GM12878 (cell line): Measurements from ENCODE around the gene FRMD5. TPM values are rescaled to one million over a fixed set of nuclear protein-coding genes. Genes with fewer than 3 reads are reported as not detected.
"Not testable (repeated sequence)": the region's sequence is repeated elsewhere in the genome, so short reads cannot be mapped to it uniquely, and the experiment has no call there.

Experiments used
- ATAC-seq: fragments of 200-7000 bp; cut with Tn5 transposase; 3 replicates; pipeline ENCODE4 v1.9.1; 2020; ENCODE audit warnings: mild to moderate bottlenecking, moderate library complexity
- BruUV-seq: library from RNA; stranded (reverse); fragments of 400-500 nt; replicated peaks from 2 replicates; lab custom pipeline; 2021; lab: Mats Ljungman, UMichigan
- CTCF ChIA-PET: fragments of 300-600 bp; sonication (Branson Sonifier 250); formaldehyde crosslinking; extraction: SDS; loops from one replicate; lab custom pipeline; 2021; ENCODE audit warnings: inconsistent platforms; lab: Yijun Ruan, JAX
- POLR2A ChIA-PET: fragments of 350-600 bp; formaldehyde crosslinking; extraction: SDS; loops from one replicate; lab custom pipeline; 2021; ENCODE audit warnings: inconsistent platforms; lab: Charles Lee
- RAD21 ChIA-PET: fragments of 300-600 bp; sonication (Branson Sonifier 250); formaldehyde crosslinking; loops from one replicate; lab custom pipeline; 2023; ENCODE audit warnings: antibody characterized with exemption; ENCODE audit not compliant: unreplicated experiment; lab: Charles Lee
- SMC1A ChIA-PET: fragments of 300-600 bp; sonication (Branson Sonifier 250); formaldehyde crosslinking; loops from one replicate; lab custom pipeline; 2023; ENCODE audit not compliant: unreplicated experiment, uncharacterized antibody; lab: Charles Lee
- DNase-seq: peaks from one replicate; pipeline ENCODE4 v3.0.0-alpha.2; 2011; ENCODE audit warnings: low read depth, low spot score
- FAIRE-seq: peaks from 3 replicates; lab custom pipeline; 2011; peaks lifted over from hg19 to GRCh38; lab: Jason Lieb, UNC
- H2AFZ ChIP-seq: 2 replicates; pipeline ENCODE4 v1.6.0; 2011; ENCODE audit warnings: low read depth, low read length, control low read depth; ENCODE audit not compliant: control insufficient read depth
- H3K27ac ChIP-seq: 2 replicates; pipeline ENCODE4 v1.5.1; 2011; ENCODE audit warnings: control low read depth; ENCODE audit not compliant: control insufficient read depth, insufficient read depth
- H3K27me3 ChIP-seq, 2 experiments: replicated peaks in 1 of 2; 2 replicates each; pipeline versions ENCODE4 v1.6.0 to v1.6.1; 2011; ENCODE audit warnings: low read length in 1 of 2; ENCODE audit not compliant: control insufficient read depth in 2 of 2, insufficient read depth in 2 of 2
- H3K36me3 ChIP-seq, 2 experiments: 2 replicates each; pipeline ENCODE4 v1.5.1; 2011; ENCODE audit warnings: low read length in 1 of 2; ENCODE audit not compliant: control insufficient read depth in 2 of 2, insufficient read depth in 2 of 2
- H3K4me1 ChIP-seq: 2 replicates; pipeline ENCODE4 v1.6.1; 2011; ENCODE audit warnings: mild to moderate bottlenecking, low read length, moderate library complexity, mixed read lengths; ENCODE audit not compliant: control insufficient read depth, insufficient read depth
- H3K4me2 ChIP-seq: 2 replicates; pipeline ENCODE4 v1.6.0; 2011; ENCODE audit warnings: control low read depth; ENCODE audit not compliant: control insufficient read depth, insufficient read depth
- H3K4me3 ChIP-seq: fragments of 200-600 bp; sonication (generic); 2 replicates; pipeline ENCODE4 v1.5.1; 2016
- H3K79me2 ChIP-seq: 2 replicates; pipeline ENCODE4 v1.6.0; 2011; ENCODE audit warnings: low read length; ENCODE audit not compliant: control insufficient read depth, insufficient read depth
- H3K9ac ChIP-seq: 2 replicates; pipeline ENCODE4 v1.8.0; 2011; ENCODE audit warnings: low read length, control low read depth, mixed read lengths; ENCODE audit not compliant: control insufficient read depth, insufficient read depth
- H3K9me3 ChIP-seq: replicated peaks from 3 replicates; pipeline ENCODE4 v1.5.1; 2011; ENCODE audit warnings: mild to moderate bottlenecking, low read length; ENCODE audit not compliant: control insufficient read depth, insufficient read depth
- H4K20me1 ChIP-seq: 2 replicates; pipeline ENCODE4 v1.6.0; 2011; ENCODE audit not compliant: control insufficient read depth, insufficient read depth
- JUNB ChIP-seq: IDR thresholded peaks from 2 replicates; pipeline ENCODE4 v1.6.1; 2016; ENCODE audit warnings: antibody characterized with exemption, mild to moderate bottlenecking
- MEF2B ChIP-seq: fragments of 450-650 bp; IDR thresholded peaks from 2 replicates; pipeline ENCODE4 v1.6.1; 2018; ENCODE audit warnings: mild to moderate bottlenecking, moderate library complexity; ENCODE audit not compliant: partially characterized antibody, poor library complexity, severe bottlenecking
- MXI1 ChIP-seq: fragments of 150-350 bp; IDR thresholded peaks from 2 replicates; pipeline ENCODE4 v1.6.1; 2011; ENCODE audit warnings: low read depth, mild to moderate bottlenecking, inconsistent platforms, low read length, improper control_type of control experiment
- POU2F2 ChIP-seq: IDR thresholded peaks from 3 replicates; pipeline ENCODE4 v1.6.1; 2011; ENCODE audit warnings: low read depth, mild to moderate bottlenecking, low read length, borderline replicate concordance
- WGBS: methylation state at CpG from one replicate; pipeline ENCODE4 v1.1.6; 2016; ENCODE audit warnings: low lambda C conversion rate; ENCODE audit not compliant: insufficient replicate concordance, insufficient coverage; ENCODE audit errors: missing lambda C conversion rate; 5-methylcytosine and 5-hydroxymethylcytosine counted together
- in situ Hi-C: fragments of 300-500 bp; cut with MboI; formaldehyde crosslinking; loops from 9 replicates; pipeline ENCODE4 v1.14.3; 2018; ENCODE audit warnings: mixed read lengths
- intact Hi-C: fragments of 100-400 bp; cut with micrococcal nuclease; formaldehyde crosslinking; loops from one replicate; pipeline ENCODE4 v1.14.2; 2022; ENCODE audit not compliant: unreplicated experiment
- polyA plus RNA-seq, 11 experiments: library from polyadenylated mRNA; depleted of rRNA in 4 of 11; unstranded in 6 of 11; stranded (reverse) in 5 of 11; fragments of >200 nt; fragmentation: Nextera tagmentation in 4 of 11; fragmentation: Illumina TruSeq in 1 of 11; extraction: Ambion mirVana in 4 of 11; extraction: Trizol in 1 of 11; gene quantifications; 1 replicate in 1 of 11; 2 replicates in 10 of 11; pipeline versions ENCODE4 v1.2.1 to v1.2.3, GENCODE V29; 2011 to 2016; ENCODE audit warnings: inconsistent platforms in 2 of 11, missing spikeins in 2 of 11, low read depth in 1 of 11
- total RNA-seq, 4 experiments: library from RNA; depleted of rRNA in 3 of 4; stranded (reverse); fragments of >200 nt in 3 of 4; fragmentation: Illumina TruSeq in 1 of 4; extraction: Trizol in 1 of 4; gene quantifications; 2 replicates each; pipeline versions ENCODE4 v1.2.1 to v1.2.3, GENCODE V29; 2013 to 2021

Gene FRMD5
- total and polyA plus RNA-seq, 10 of the 15 experiments (the other 5 are each of a cell fraction or from before 2014, with no cell fraction given), result 0.26 to 6.4 (median 0.68) TPM; not detected in 1

GRCh38 chr15:43829951-43830540 is 365.0 kb downstream of the FRMD5 start:
- in situ Hi-C loops, result not testable (repeated sequence)
- peak; percentile 81; the same call in 1 of the 3 replicates for TF ChIP-seq POU2F2
- TF ChIP-seq, all 136 proteins: peak for 1; not testable (repeated sequence) for 135
- peak overlapping the region; percentile 11 for H2AFZ ChIP-seq
- peak overlapping the region; percentile 96 for H3K4me2 ChIP-seq
- H3K4me1 ChIP-seq, result peaks cover 10% of the 10 kb centered on the region
- peak overlapping the region; percentile 34; the same call in 1 of the 2 replicates for H3K9ac ChIP-seq
- not testable (repeated sequence) for DNase-seq, FAIRE-seq, H3K9me3 ChIP-seq, H3K36me3 ChIP-seq, H4K20me1 ChIP-seq, H3K27me3 ChIP-seq, BruUV-seq, ATAC-seq
- intact Hi-C loops, result loop anchor here (2.0 to 5.0 kb wide), 3 partner anchors 29 to 53 kb away; partner anchors contain the start of genes ELL3, HYPK, SERF2 and SERINC4
- ChIA-PET CTCF (interaction anchor here (1.2 kb wide), 1 partner anchor 51 kb away, joined by 3 read pairs; no protein-coding TSS in a partner anchor), POLR2A (interaction anchor here (0.5 to 1.1 kb wide), 3 partner anchors 15 to 33 kb away, joined by 3 to 6 read pairs (median 4); no protein-coding TSS in a partner anchor), RAD21 (interaction anchor here (0.7 to 3.2 kb wide), 2 partner anchors 54 to 79 kb away, joined by 4 to 10 read pairs; partner anchors contain the start of gene ELL3), SMC1A (interaction anchor here (1.6 to 2.8 kb wide), 3 partner anchors 21 to 41 kb away, joined by 4 to 13 read pairs (median 8); partner anchors contain the start of genes HYPK and SERINC4)
- H3K27ac ChIP-seq, result peak overlapping the region; percentile 31; the same call in 1 of the 2 replicates
- peak overlapping the region; percentile 73 for H3K4me3 ChIP-seq
- H3K79me2 ChIP-seq, result peaks cover 62% of the 10 kb centered on the region
- WGBS, result 83% methylated on average over 9 of the region's 9 CpGs

- Histone ChIP-seq H3K27ac (peak overlapping the region; percentile 83), H3K4me2 (peak overlapping the region; percentile 96), H3K79me2 (peaks cover 79% of the 10 kb centered on the region), H3K4me1 (peaks cover 16% of the 10 kb centered on the region), H2AFZ (peak overlapping the region; percentile 61), H3K9ac (peak overlapping the region; percentile 83), H3K27me3 (no peaks in the 10 kb centered on the region), H3K36me3 (no peaks in the 10 kb centered on the region), H3K4me3 (peak overlapping the region; percentile 73), H3K9me3 (no peaks in the 10 kb centered on the region), H4K20me1 (no peaks in the 10 kb centered on the region)
- ChIA-PET SMC1A (interaction anchor here (0.7 to 2.6 kb wide), 18 partner anchors 9 to 95 kb away, joined by 3 to 16 read pairs (median 4); partner anchors contain the start of genes ELL3, HYPK, SERF2 and SERINC4), POLR2A (interaction anchor here (0.5 to 4.5 kb wide), 11 partner anchors 9 to 90 kb away, joined by 3 to 59 read pairs (median 4); partner anchors contain the start of genes ELL3 and SERF2), CTCF (interaction anchor here (0.6 to 1.5 kb wide), 4 partner anchors 9 to 1000 kb away, joined by 3 to 9 read pairs (median 6); no protein-coding TSS in a partner anchor), RAD21 (interaction anchor here (0.7 to 2.4 kb wide), 7 partner anchors 19 to 79 kb away, joined by 3 to 21 read pairs (median 9); partner anchors contain the start of genes ELL3, HYPK and SERINC4)
- DNase-seq, result no peak
- TF ChIP-seq MEF2B (no peak), MXI1 (0 out of 2 replicates have a peak, but pooled peaks have one; percentile 1), JUNB (peak; percentile 10; the same call in 1 of the 2 replicates)
- 1% methylated on average over 6 of the region's 6 CpGs for WGBS
- intact Hi-C loops (loop anchor here (2.0 to 5.0 kb wide), 3 partner anchors 27 to 51 kb away; partner anchors contain the start of genes ELL3, HYPK, SERF2 and SERINC4), in situ Hi-C loops (no loop called here)
- FAIRE-seq, result no peak
- peak; percentile 48 for ATAC-seq
- TSS peak; percentile 63 for BruUV-seq
Observed at GRCh38 chr15:43828061-43828657, 366.9 kb downstream of the FRMD5 start.
